Activated naive CD8-positive, alpha-beta T cell treated with anti-CD3 and anti-CD28 coated beads, Interleukin-2, amount 50 U/mL, for 24 hours (primary cell): ENCODE measurements around the gene NMRK2.

Experiments
- ATAC-seq: fragments of 150-1000 bp; cut with Tn5 transposase; one replicate; pipeline ENCODE4 v1.10.0; 2021
- DNase-seq: peaks from one replicate; pipeline ENCODE4 v3.0.0; 2021
- H3K27ac Mint-ChIP-seq: one replicate; pipeline ENCODE4 v1.8.0; 2021; ENCODE audit warnings: mild to moderate bottlenecking, mixed read lengths
- H3K27me3 Mint-ChIP-seq: one replicate; pipeline ENCODE4 v1.8.0; 2021; ENCODE audit warnings: mixed read lengths
- H3K36me3 Mint-ChIP-seq: one replicate; pipeline ENCODE4 v1.8.0; 2021; ENCODE audit warnings: low read depth, mixed read lengths
- H3K4me1 Mint-ChIP-seq: one replicate; pipeline ENCODE4 v1.8.0; 2021; ENCODE audit warnings: mixed read lengths
- H3K4me3 Mint-ChIP-seq: one replicate; pipeline ENCODE4 v1.8.0; 2021; ENCODE audit warnings: mild to moderate bottlenecking, moderate library complexity, mixed read lengths
- H3K9me3 Mint-ChIP-seq: one replicate; pipeline ENCODE4 v1.8.0; 2021; ENCODE audit warnings: mixed read lengths

Gene NMRK2

DNA sequence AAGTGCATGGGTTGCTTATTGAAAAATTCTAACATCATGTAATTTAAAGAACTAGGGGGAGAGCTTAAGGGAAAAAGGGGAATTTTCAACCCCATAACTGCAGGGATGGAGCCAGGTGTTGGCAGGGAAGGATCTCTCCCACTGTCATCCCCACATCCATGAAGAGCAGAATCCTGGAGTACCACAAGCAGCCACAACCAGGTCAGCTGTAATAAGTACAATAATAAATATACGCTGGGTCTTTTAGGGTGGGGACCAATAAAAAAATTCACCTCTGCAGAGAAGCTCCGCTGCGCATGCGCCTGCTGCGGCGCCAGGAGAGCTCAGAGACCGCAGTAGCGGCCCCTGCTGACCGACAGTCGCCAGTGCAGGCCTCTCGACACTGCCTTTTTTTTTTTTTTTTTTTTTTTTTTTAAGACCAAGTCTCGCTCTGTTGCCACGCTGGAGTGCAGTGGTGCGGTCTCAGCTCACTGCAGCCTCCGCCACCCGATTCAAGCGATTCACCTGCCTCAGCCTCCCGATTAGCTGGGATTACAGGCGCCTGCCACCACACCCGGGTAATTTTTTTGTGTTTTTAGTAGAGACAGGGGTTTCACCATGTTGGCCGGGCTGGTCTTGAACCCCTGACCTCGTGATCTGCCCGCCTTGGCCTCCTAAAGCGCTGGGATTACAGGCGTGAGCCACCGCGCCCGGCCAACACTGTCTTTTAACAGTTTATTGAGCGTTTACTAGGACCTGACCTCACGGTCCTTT, 54.9 kb downstream of the NMRK2 start:
- peaks cover 1% of the 10 kb centered on the region for H3K27me3 Mint-ChIP-seq
- DNase-seq: peak; percentile 89
- H3K9me3 Mint-ChIP-seq: peaks cover 4% of the 10 kb centered on the region
- peaks cover 25% of the 10 kb centered on the region for H3K36me3 Mint-ChIP-seq
- H3K27ac Mint-ChIP-seq: peak overlapping the region; percentile 83
- peaks cover 56% of the 10 kb centered on the region for H3K4me1 Mint-ChIP-seq
- ATAC-seq: peak; percentile 20
- H3K4me3 Mint-ChIP-seq: peak overlapping the region; percentile 98

DNA sequence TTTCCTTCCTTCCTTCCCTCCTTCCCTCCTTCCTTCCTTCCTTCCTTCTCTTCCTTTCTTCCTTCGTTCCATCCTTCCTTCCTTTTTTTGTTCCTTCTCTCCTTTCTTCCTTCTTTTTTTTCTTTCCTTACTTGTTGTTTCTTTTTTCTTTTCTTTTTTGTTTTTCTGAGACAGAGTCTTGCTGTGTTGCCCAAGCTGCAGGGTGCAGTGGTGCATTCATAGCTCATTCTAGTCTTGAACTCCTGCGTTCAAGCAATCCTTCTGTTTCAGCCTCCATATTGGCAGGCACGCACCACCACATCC, 57.9 kb downstream of the NMRK2 start:
- Mint-ChIP-seq H3K4me3 (peak overlapping the region; percentile 42), H3K27me3 (no peaks in the 10 kb centered on the region), H3K36me3 (no peaks in the 10 kb centered on the region), H3K27ac (peak overlapping the region; percentile 82), H3K4me1 (peaks cover 32% of the 10 kb centered on the region), H3K9me3 (peaks cover 4% of the 10 kb centered on the region)
- ATAC-seq: no peak
- no peak for DNase-seq
